ENCODE measurements around the gene FAM24A.
A peak's percentile ranks its signal among the peaks of the same experiment; 100 is the strongest.

The FAM24A gene

DNA sequence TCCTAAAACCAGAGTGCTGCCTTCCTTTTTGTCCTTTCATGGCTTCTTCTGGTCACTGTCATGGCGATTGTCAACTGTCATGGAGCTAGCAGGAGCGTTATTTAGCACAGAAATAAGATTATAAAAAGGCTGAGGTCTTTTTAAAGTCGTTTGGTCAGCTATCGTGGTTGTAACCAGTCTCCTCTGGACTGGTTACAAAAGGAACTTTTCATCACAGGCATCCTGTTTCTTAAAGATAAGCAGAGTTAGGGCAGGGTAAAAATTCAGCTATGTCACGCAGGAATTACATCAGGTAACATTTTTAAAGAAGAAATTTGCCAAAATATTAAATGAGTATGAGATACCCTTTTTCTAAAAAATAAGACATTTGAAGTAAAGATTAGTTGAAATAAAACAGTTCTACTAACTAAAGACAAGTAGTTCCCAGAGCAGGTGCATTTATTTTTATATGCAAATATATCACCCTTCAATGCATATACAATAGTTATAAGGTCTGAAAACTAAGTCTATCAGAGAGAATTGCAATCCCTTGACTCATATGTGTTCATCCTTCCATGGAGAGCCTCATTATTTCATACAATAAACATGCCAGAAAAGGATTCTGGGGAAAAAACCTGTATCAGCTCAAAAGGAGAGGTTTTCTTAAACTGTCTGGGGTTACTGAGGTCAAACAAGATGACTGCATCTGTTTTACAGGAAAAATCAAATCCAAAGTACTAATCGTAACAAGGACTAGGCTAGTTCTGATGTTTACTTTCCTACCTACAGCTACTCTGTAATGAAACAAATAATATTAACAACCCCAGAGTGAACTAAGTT, 20.9 kb downstream of the FAM24A start:
- no peak for DNase-seq (ENCODE audit: low spot score)

DNA sequence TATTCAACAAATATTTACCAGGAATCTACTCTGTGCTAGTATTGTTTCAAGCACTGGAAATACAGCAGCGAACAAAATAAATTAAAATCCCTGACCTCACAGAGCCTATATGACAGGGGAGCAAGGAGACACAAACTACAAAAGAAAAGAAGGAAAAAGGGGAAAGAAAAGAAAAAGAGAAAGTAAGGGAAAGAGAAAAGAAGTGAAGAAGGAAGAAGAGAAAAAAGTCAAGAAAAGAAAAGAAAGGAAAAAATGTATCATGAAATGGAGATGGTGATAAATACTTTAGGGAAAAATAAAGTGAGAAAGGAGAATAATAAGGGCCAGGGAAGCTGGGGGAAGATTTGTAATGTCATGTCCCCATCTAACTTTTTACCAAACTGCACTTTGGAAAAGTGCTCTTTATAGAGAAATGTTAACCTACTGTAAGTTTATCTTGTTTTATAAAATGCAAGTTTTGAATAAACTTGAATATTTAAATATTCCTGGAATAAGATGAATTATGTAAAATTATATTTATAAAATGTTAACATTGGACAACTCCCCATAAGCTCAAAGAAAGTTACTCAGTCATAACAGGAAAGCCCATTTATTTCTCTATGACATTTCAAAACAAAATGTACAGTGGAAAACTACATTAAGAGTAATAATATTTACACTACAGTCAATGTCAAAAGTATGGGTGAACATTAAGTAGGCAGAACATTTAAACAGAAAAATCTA, 28.9 kb downstream of the FAM24A start:
- DNase-seq (ENCODE audit: low spot score): no peak

DNA sequence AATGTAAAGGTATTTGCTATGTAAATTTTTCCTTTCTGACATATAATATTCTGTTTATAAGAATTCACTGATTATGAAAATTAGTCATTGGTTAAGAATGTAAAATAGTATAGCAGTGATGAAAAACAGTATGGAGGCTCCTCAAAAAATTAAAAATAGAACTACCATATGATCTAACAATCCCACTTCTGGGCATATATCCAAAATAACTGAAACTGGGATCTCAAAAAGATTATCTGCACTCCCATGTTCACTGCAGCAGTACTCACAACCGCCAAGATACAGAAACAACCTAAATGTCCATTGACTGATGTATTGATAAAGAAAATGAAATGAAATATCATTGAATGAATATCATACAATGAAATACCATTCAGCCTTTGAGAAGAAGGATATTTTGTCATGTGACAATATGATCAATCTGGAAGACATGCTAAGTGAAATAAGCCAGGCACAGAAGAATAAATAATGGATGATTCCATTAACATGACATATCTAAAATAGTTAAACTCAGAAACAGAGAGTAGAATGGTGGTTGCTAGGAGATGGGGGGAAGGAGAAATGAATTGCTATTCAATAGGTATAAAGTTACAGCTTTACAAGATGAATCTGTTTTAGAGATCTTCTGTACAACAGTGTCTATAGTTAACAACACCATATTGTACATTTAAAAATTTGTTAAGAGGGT, 29.6 kb downstream of the FAM24A start:
- DNase-seq (ENCODE audit: low spot score): no peak

DNA sequence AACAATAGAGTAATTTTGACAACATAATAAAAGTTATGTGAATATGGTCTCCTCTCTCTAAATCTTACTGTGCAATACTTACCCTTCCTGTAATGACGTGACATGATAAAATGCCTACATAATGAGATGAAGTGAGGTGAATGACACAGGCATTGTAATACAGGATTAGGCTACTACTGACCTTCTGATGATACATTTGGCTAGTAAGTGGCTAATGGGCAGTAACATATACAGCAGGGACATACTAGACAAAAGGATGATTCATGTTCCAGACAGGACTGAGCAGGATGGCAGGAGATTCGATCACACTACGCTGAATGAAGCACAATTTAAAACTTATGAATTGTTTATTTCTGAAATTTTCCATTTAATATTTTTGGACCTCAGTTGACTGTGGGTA, 38.9 kb downstream of the FAM24A start:
- DNase-seq (ENCODE audit: low spot score): no peak

DNA sequence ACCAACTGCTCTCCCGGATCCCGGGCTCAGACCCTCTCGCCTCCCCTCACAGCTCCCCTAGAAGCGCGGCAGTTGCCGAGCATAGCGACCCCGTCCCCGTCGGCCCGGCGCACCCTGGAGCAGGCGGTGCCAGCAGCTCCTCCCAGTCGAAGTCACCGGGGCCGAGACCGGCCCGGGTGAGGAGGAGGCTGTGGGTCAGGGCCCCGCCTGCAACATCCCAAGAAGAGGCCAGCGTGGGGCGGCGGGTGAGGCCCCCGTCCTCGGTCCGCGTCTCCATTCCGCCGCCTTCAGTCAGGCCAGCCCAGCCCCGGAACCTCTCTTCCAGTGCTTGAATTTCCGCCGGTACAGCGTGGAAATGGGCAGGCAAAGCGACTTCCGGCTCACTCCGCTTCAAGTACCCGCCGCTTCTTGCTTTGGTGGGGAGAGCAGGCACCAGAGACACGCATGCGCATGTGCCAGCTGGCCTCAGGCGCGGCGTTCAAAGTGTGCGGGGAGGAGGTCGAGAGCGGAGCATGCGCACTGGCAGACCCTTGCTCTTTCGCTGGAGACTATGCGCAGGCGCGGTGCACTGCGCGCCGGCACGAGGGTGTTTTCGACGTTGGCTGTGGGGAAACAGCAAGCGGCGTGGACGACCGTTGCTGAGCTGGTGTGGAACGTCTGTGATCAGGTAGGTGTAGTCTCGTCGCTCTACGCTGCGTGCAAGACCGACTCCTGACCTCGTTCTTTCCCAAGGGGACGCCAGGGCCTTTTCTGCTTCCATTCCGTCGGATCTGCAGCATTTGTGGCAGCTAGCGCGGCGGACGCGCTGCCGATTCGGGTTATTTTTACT, 43.7 kb downstream of the FAM24A start, which contains the start of gene C10orf88:
TSS of gene C10orf88 (minus strand) at position 326 of the 829 bp plus-strand sequence. CDS start at position 277, 49 bp downstream.
- DNase-seq (ENCODE audit: low spot score): peak; percentile 98

DNA sequence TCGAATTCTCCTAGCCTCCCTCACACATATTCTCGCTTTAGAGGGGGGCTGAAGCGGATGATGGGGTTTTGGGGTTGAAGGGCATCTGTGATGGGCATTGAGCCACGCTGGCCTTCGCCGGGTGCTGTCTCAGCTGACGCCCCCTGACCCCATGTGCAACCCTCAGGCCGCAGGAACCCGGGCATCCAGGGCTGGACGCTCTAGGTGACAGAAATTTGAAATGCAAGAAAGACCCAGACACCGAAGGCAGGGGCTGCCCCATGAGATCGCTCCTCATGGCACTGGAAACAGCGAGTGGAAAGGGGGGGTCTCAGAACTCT, 44.3 kb downstream of the FAM24A start:
- DNase-seq (ENCODE audit: low spot score): no peak

DNA sequence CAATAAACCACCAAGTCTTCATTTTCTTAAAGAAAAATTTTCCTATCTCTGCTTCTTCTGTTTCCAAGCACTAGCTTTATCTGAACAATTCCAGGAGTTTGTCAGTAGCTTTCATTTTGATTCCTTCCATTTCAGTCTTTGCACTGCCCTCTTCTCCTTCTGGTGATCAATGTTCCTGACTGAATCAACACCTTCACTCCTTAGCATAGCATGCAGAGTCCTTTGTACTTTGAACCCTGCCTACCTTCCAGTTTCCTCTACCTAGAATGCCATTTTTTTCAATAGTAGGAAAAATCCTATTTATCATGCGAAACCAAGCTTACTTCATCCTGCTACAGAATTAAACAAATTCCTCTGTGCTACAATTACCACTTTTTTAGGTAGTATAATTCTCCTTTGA, 45.5 kb downstream of the FAM24A start:
- no peak for DNase-seq (ENCODE audit: low spot score)

DNA sequence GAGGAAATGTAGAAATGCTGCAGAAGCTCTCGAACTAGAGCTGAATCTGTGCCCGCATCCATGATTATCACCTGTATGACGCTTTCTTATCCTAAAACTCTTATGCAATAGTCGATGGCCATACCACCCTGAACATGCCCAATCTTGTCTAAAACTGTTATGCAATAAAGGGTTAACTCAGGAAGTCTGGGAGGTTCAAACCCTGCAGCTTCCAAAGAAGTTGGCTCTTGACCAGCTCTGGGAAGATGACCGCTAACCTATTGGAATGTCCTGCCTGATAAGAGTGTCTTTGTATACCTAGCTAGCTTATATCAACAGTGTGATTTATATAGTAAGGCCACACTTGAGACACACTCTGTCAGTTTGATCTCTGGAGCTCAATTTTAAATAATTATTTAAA, 47.1 kb downstream of the FAM24A start:
- no peak for DNase-seq (ENCODE audit: low spot score)

DNA sequence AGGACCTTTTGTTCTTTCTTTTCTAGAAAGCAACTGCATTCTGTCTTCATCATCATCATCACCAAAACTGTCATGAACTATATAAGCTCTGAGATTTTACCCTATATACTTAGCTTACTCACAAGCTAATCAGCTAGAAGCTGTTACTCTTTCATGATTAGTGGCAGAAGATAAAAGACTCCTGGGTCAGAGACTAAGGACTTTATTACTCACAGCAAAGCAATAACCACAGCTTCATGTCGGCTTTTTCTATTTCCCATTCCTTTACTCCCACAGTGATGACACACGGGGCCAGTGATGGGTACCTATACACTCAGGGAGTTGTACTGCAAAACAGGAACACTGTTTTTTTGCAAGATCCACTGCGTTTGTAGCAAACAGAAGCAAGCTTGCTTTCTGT, 52.0 kb downstream of the FAM24A start:
- DNase-seq (ENCODE audit: low spot score): no peak

Data from globus pallidus (tissue), 1 donor.